Spleen (tissue), 11 donors: ENCODE results near the gene NUP58. TPM values are rescaled to one million over a fixed set of nuclear protein-coding genes. Genes with fewer than 3 reads are reported as not detected.

ENCODE experiments used
- DNase-seq: peaks from one replicate; pipeline ENCODE4 v3.0.0-alpha.2; 2020
- H3K27ac ChIP-seq, 8 donors: fragments of 200-600 bp; sonication (generic) in 7 of 8; 1 replicate in 4 of 8; 2 replicates in 4 of 8; pipeline versions ENCODE4 v1.5.0 to v1.8.0; 2016 to 2021; ENCODE audit warnings: inconsistent platforms in 4 of 8, mild to moderate bottlenecking in 4 of 8, moderate library complexity in 1 of 8
- H3K27me3 ChIP-seq, 7 donors: fragments of 200-600 bp; sonication (generic) in 6 of 7; replicated peaks in 1 of 7; 1 replicate in 4 of 7; 2 replicates in 3 of 7; pipeline versions ENCODE4 v1.5.0 to v1.8.0; 2016 to 2021; ENCODE audit warnings: inconsistent platforms in 3 of 7, mild to moderate bottlenecking in 1 of 7
- H3K36me3 ChIP-seq, 6 donors: fragments of 200-600 bp; sonication (generic) in 5 of 6; 1 replicate in 4 of 6; 2 replicates in 2 of 6; pipeline versions ENCODE4 v1.5.0 to v1.8.0; 2016 to 2021; ENCODE audit warnings: inconsistent platforms in 2 of 6
- H3K4me1 ChIP-seq, 6 donors: fragments of 200-600 bp; sonication (generic) in 5 of 6; 1 replicate in 3 of 6; 2 replicates in 3 of 6; pipeline versions ENCODE4 v1.5.0 to v1.8.0; 2016 to 2021; ENCODE audit warnings: inconsistent platforms in 3 of 6
- H3K4me3 ChIP-seq, 8 donors: fragments of 200-600 bp; sonication (generic) in 7 of 8; 1 replicate in 4 of 8; 2 replicates in 4 of 8; pipeline versions ENCODE4 v1.5.0 to v1.8.0; 2016 to 2021; ENCODE audit warnings: inconsistent platforms in 4 of 8, mild to moderate bottlenecking in 4 of 8, moderate library complexity in 2 of 8
- H3K9me3 ChIP-seq, 8 donors: fragments of 200-600 bp; sonication (generic) in 7 of 8; 1 replicate in 4 of 8; 2 replicates in 4 of 8; pipeline versions ENCODE4 v1.5.0 to v1.8.0; 2016 to 2021; ENCODE audit warnings: inconsistent platforms in 4 of 8
- CTCF ChIP-seq, 11 experiments: fragments of 200-600 bp in 7 of 11; fragments of 450-650 bp in 4 of 11; sonication (generic) in 4 of 11; IDR thresholded peaks in 8 of 11; conservative IDR thresholded peaks in 3 of 11; 1 replicate in 7 of 11; 2 replicates in 4 of 11; pipeline versions ENCODE4 v1.4.0 to v1.8.0; 2016 to 2021; ENCODE audit warnings: antibody characterized with exemption in 11 of 11, inconsistent platforms in 4 of 11, mild to moderate bottlenecking in 1 of 11
- POLR2A ChIP-seq, 3 donors: fragments of 450-650 bp; IDR thresholded peaks; one replicate each; pipeline ENCODE4 v1.5.1; 2017; ENCODE audit warnings: antibody characterized with exemption in 3 of 3, mild to moderate bottlenecking in 1 of 3
- POLR2AphosphoS5 ChIP-seq, 3 donors: sonication (generic); formaldehyde crosslinking; IDR thresholded peaks; one replicate each; pipeline ENCODE4 v1.5.1; 2017; ENCODE audit warnings: antibody characterized with exemption in 3 of 3
- WGBS, 5 donors: extraction: QIAGEN DNeasy Blood & Tissue Kit in 3 of 5; methylation state at CpG; one replicate each; pipeline versions ENCODE4 v1.1.5 to v1.1.7; 2013 to 2018; 5-methylcytosine and 5-hydroxymethylcytosine counted together
- intact Hi-C: fragments of 100-400 bp; cut with DNase I; formaldehyde crosslinking; loops from one replicate; pipeline ENCODE4 v1.15.0; 2023; ENCODE audit warnings: low total_unique reads
- polyA plus RNA-seq, 3 donors: library from polyadenylated mRNA; stranded (reverse); fragments of 200-250 nt; gene quantifications; one replicate each; pipeline ENCODE4 v1.2.1, GENCODE V29; 2013
- total RNA-seq, 7 donors: library from RNA; depleted of rRNA in 3 of 7; stranded (reverse); fragments of >200 nt in 3 of 7; fragmentation: NEBNext Ultra II Directional in 4 of 7; extraction: Animal tissue kit (Norgen Biotek cat#: 25700) in 4 of 7; gene quantifications; one replicate each; pipeline versions ENCODE4 v1.1.0 to v1.2.1, GENCODE V29; 2016 to 2021
- donor health status: healthy with polysubstance abuse.
- donor health status: DM: no; HTN: no; CAD: no; lungs with moderate emphysema.
- donor health status: DM: no; HTN: no; CAD: no.
- donor health status: Bipolar disorder and iron deficiency.
- donor health status: healthy.
- donor health status: DM: no; HTN: no; CAD: no.
- donor health status: DM: yes; HTN: yes; CAD: no.

Gene NUP58
- total and polyA plus RNA-seq, 10 donors = 9.1 to 53.6 (median 42.3) TPM

DNA sequence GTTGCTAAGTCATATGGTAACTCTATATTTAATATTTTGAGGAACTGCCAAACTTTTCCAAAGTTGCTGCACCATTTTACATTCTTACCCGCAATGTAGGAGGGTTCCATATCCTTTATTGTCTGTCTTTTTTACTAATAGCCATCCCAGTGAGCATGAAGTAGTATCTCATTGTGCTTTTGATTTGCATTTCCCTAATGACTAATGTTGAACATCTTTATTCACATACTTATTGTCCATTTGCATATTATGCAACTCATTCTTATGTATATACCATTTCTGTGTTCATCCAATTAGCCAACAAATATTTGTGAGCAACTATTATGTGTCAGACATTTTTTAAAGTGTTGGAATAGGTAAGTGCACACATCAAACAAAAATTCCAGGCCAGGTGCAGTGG lies 50.0 kb downstream of the NUP58 start:
- DNase-seq = no peak
- H3K27ac ChIP-seq = no peak overlapping the region
- peaks cover 0 to 24% (median 5%) of the 10 kb centered on the region in 7 donors for H3K27me3 ChIP-seq
- no peaks in the 10 kb centered on the region for H3K9me3 ChIP-seq
- intact Hi-C loops = no loop called here
- TF ChIP-seq POLR2A (IDR thresholded peaks at IDR 0.05) (no peak), CTCF (IDR thresholded peaks at IDR 0.05 in 8 of 11, conservative IDR thresholded peaks at IDR 0.05 in 3 of 11) (no peak), POLR2AphosphoS5 (IDR thresholded peaks at IDR 0.05) (no peak)
- H3K36me3 ChIP-seq = no peaks in the 10 kb centered on the region
- H3K4me1 ChIP-seq = no peaks in the 10 kb centered on the region
- H3K4me3 ChIP-seq = no peak overlapping the region
- WGBS, 5 donors = 93 to 100% (median 97%) methylated on average over 1 of the region's 1 CpG

GRCh38 chr13:25352230-25352629 lies 50.8 kb downstream of the NUP58 start:
- no peaks in the 10 kb centered on the region for H3K9me3 ChIP-seq
- 22 to 32% (median 28%) methylated on average over 3 of the region's 3 CpGs for WGBS, 5 donors
- no peaks in the 10 kb centered on the region for H3K36me3 ChIP-seq
- no peaks in the 10 kb centered on the region for H3K4me1 ChIP-seq
- H3K27me3 ChIP-seq = peaks cover 0 to 24% (median 5%) of the 10 kb centered on the region in 7 donors
- H3K27ac ChIP-seq = no peak overlapping the region
- H3K4me3 ChIP-seq = no peak overlapping the region
- TF ChIP-seq POLR2A (IDR thresholded peaks at IDR 0.05) (no peak), POLR2AphosphoS5 (IDR thresholded peaks at IDR 0.05) (no peak), CTCF (IDR thresholded peaks at IDR 0.05 in 8 of 11, conservative IDR thresholded peaks at IDR 0.05 in 3 of 11) (no peak)
- DNase-seq = no peak
- intact Hi-C loops = no loop called here

DNA sequence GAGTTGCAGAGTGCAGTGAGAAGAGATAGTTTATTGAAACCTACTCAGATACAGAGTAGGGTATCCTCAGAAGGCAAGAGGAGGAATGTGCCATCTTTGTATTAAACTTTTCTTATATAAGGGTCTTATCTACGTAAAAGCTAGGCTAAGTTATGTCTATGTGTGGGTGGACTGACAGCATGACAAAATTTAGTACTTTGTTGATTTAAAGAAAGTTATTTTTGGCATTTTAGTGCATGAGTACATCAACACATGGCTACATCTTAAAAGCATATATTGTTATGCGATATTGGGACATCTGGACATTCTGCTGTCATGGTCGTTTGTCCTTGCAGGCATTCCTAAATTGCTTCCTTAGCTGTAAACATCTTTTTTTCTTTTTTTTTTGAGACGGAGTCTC lies 51.4 kb downstream of the NUP58 start:
- intact Hi-C loops = no loop called here
- TF ChIP-seq CTCF (IDR thresholded peaks at IDR 0.05 in 8 of 11, conservative IDR thresholded peaks at IDR 0.05 in 3 of 11) = no peak
- Histone ChIP-seq H3K36me3 (no peaks in the 10 kb centered on the region), H3K4me1 (no peaks in the 10 kb centered on the region), H3K27me3 (peaks cover 0 to 24% (median 5%) of the 10 kb centered on the region in 7 donors), H3K27ac (no peak overlapping the region), H3K4me3 (no peak overlapping the region), H3K9me3 (no peaks in the 10 kb centered on the region)
- no peak for DNase-seq
- WGBS, 5 donors = 68 to 85% (median 79%) methylated on average over 4 of the region's 4 CpGs

- 87 to 98% (median 93%) methylated on average over 4 of the region's 4 CpGs for WGBS, 5 donors
- intact Hi-C loops = no loop called here
- TF ChIP-seq POLR2AphosphoS5 (IDR thresholded peaks at IDR 0.05) (no peak), POLR2A (IDR thresholded peaks at IDR 0.05) (no peak), CTCF (IDR thresholded peaks at IDR 0.05 in 8 of 11, conservative IDR thresholded peaks at IDR 0.05 in 3 of 11) (no peak)
Measured at GRCh38 chr13:25353344-25353743, 51.9 kb downstream of the NUP58 start.

More at GRCh38 chr13:25353344-25353743, 51.9 kb downstream of the NUP58 start:
- H3K36me3 ChIP-seq = no peaks in the 10 kb centered on the region
- H3K27me3 ChIP-seq = peaks cover 0 to 24% (median 5%) of the 10 kb centered on the region in 7 donors
- no peak overlapping the region for H3K27ac ChIP-seq
- no peak overlapping the region for H3K4me3 ChIP-seq
- no peaks in the 10 kb centered on the region for H3K9me3 ChIP-seq
- H3K4me1 ChIP-seq = no peaks in the 10 kb centered on the region
- DNase-seq = no peak
